ENCODE results near the gene TMEM140.

TMEM140 gene

DNA sequence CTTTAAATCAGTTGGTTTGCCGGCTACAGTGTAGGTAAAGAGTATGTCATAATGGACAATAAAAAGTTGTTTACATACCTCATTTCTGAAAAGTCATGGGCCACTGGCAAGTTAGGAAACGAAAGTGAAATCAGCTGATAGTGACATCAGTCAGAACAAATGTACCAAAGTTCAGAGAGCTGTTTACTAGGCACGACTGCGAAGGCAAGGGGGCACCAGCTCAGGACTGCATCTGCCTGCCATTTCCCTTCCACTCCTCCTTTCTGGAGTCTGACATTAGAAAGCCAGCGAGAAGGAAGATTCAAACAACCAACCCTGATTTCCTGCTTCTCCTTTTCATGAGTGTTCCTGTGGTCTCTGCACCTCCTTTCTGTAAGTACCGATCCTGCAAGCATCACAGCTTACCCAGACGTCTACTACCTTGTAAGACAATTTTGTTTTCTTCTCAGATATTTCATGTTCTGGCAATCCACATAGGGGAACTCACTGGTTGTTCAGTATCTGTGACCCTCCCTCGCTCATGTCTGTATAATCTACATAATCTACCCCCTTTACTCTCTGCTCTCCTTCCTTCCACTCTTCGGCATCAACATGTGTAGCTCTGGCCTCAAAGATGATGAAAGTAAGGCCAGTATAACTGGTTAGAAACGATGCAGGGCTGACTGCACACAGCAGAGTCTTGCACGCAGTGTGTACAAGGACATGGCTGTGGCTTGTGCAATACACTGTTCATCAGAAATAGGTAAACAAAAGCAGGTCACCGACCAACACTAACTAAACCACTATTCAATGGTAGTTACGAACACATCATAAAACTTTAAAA, at the start of gene TMEM140:
Gene TMEM140, plus strand, starts transcription at position 174 of the 823 bp plus-strand sequence. CDS start 16,370 bp downstream, outside the sequence.
- DNase-seq (ENCODE audit: low read depth): peak; percentile 93
- peak within 1 kb of the TSS; percentile 36 for H3K4me3 ChIP-seq (ENCODE audit: low read depth, low read length)
- TF ChIP-seq, protein P1, sequence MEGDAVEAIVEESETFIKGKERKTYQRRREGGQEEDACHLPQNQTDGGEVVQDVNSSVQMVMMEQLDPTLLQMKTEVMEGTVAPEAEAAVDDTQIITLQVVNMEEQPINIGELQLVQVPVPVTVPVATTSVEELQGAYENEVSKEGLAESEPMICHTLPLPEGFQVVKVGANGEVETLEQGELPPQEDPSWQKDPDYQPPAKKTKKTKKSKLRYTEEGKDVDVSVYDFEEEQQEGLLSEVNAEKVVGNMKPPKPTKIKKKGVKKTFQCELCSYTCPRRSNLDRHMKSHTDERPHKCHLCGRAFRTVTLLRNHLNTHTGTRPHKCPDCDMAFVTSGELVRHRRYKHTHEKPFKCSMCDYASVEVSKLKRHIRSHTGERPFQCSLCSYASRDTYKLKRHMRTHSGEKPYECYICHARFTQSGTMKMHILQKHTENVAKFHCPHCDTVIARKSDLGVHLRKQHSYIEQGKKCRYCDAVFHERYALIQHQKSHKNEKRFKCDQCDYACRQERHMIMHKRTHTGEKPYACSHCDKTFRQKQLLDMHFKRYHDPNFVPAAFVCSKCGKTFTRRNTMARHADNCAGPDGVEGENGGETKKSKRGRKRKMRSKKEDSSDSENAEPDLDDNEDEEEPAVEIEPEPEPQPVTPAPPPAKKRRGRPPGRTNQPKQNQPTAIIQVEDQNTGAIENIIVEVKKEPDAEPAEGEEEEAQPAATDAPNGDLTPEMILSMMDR (conservative IDR thresholded peaks at IDR 0.05; ENCODE audit: low read depth, low read length): peak; percentile 6

DNA sequence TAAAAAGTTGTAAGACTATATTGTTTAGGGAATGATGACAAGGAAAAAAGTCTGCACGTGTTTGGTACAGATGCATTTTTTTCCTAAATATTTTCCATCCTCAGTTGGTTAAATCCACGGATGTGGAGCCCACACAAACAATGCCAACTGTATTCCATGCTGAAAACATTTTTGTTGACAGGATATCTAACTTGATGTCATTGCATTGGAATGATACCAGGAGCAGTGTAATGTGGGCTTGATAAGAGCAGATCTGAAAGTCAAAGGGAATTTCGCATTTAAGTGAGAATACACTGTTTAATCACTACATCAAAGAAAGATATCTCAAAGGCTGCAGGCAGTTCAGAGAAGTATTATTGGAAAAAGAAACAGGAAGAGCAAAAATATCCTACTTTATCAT, 49.5 kb upstream of the TMEM140 start:
- DNase-seq (ENCODE audit: low read depth): no peak
- no peak overlapping the region for H3K4me3 ChIP-seq (ENCODE audit: low read depth, low read length)
- TF ChIP-seq, protein P1 (conservative IDR thresholded peaks at IDR 0.05; ENCODE audit: low read depth, low read length): no peak

DNA sequence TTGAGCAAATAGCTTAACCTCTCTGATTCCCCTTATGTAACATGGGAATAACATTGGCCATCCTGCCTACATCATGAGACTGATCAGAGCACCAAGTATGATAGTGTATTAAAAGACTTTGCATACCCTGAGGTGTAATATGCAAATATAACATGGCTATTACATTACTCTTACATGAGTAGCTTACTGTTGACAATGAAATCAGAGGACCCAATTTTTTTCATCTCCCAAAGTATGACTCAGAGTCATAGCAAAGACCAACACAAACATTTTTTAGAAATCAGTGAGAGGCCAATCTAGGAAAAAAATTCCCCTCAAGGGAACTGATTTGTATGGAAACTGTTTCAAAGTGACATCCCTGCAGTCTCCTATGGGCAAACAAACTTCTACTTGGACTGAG, 47.0 kb upstream of the TMEM140 start:
- TF ChIP-seq, protein P1 (conservative IDR thresholded peaks at IDR 0.05; ENCODE audit: low read depth, low read length): no peak
- peak; percentile 28 for DNase-seq (ENCODE audit: low read depth)
- H3K4me3 ChIP-seq (ENCODE audit: low read depth, low read length): no peak overlapping the region

DNA sequence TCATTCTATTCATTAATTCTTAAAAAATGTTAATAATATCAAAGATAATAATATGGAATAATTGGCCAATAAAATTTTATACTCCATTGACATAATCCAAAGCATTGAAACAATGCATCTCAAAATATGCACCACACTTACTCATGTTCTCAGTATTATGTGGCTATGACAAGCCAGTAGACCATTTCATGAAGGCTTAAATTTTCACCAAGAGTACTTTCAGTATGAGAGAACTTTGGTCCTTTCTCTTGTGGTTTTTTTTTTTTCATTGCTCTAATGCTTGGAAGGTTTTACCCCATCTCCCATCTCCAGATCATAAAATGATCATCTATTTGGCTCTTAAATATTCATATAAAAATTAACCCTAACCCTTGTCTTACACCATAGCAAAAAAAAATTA, 45.5 kb upstream of the TMEM140 start:
- TF ChIP-seq, protein P1 (conservative IDR thresholded peaks at IDR 0.05; ENCODE audit: low read depth, low read length): no peak
- DNase-seq (ENCODE audit: low read depth): no peak
- no peak overlapping the region for H3K4me3 ChIP-seq (ENCODE audit: low read depth, low read length)

DNA sequence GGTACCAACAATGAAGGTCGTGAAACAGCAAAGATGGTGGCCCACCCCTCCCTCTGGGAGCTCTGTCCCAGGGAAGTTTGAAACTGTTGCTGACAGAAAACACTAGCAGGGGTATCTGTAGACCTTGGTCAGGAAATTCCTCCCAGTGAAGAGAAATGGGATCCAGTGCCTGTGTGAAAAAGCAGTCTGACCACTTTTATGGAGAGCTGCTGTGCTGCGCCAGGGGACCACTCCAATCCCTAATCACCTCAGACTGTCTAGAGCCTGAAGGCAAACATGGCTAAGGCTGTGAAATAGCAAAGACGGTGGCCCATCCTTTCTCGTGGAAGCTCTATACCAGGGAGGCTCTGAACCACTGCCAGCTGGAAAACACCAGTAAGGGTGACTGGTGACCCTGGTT, 38.3 kb upstream of the TMEM140 start:
- no peak for DNase-seq (ENCODE audit: low read depth)
- H3K4me3 ChIP-seq (ENCODE audit: low read depth, low read length): no peak overlapping the region
- TF ChIP-seq, protein P1 (conservative IDR thresholded peaks at IDR 0.05; ENCODE audit: low read depth, low read length): no peak

DNA sequence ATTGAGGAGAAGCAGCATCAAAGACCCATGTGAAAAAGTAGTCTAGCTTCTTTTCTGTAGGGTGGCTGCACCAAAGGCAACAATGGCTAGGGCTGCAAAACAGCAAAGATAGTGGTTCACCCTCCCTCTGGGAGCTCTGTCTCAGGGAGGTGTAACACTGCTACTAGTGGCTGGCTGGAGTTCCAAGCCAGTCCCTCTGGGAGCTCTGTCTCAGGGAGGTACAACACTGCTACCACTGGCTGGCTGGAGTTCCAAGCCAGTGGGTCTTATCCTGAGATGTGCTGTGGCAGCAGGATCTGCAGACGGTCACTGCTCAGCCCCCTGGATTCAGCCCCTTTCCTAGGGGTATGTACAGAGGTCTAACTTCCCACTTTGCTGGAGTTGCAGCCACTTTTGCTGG, 37.9 kb upstream of the TMEM140 start:
- TF ChIP-seq, protein P1 (conservative IDR thresholded peaks at IDR 0.05; ENCODE audit: low read depth, low read length): no peak
- no peak overlapping the region for H3K4me3 ChIP-seq (ENCODE audit: low read depth, low read length)
- no peak for DNase-seq (ENCODE audit: low read depth)

DNA sequence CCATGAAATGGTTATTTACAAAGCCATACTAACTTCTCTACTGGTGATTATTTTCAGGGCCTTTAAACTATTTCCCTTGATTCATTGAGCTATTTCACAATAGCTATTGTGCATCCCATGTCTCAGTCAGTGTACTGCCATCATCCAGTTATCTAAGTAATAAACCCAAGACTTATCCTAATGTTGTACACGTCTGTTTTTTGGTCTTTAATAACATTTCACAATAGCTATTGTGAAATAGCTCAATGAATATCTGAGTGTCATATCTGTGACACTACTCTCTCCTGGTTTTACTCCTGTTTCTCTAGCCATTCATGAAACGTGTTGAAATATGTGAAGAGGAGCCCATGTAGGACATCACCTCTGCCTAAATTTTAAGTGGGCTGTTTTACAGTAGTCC, 36.5 kb upstream of the TMEM140 start:
- H3K4me3 ChIP-seq (ENCODE audit: low read depth, low read length): no peak overlapping the region
- TF ChIP-seq, protein P1 (conservative IDR thresholded peaks at IDR 0.05; ENCODE audit: low read depth, low read length): no peak
- peak; percentile 12 for DNase-seq (ENCODE audit: low read depth)

All from choroid plexus epithelial cell (primary cell).